A549 (cell line): Measurements from ENCODE around the gene CD2.

Experiments
- CHD2 ChIP-seq: fragments of 150-350 bp; IDR thresholded peaks from 2 replicates; pipeline ENCODE4 v1.6.1; 2014; ENCODE audit warnings: low read length; ENCODE audit not compliant: partially characterized antibody
- MAZ ChIP-seq: fragments of 150-350 bp; IDR thresholded peaks from 2 replicates; pipeline ENCODE4 v1.6.1; 2014; ENCODE audit warnings: antibody characterized with exemption, low read depth, low read length, borderline replicate concordance
- POLR2AphosphoS2 ChIP-seq: conservative IDR thresholded peaks from 2 replicates; pipeline ENCODE4 v1.6.1; 2012; ENCODE audit warnings: low read length, improper control_type of control experiment, inconsistent platforms
- RAD21 ChIP-seq, 2 experiments: fragments of >200 bp in 1 of 2; sonication (Bioruptor Twin) in 1 of 2; formaldehyde crosslinking in 1 of 2; IDR thresholded peaks in 1 of 2; conservative IDR thresholded peaks in 1 of 2; 2 replicates in 1 of 2; 3 replicates in 1 of 2; pipeline ENCODE4 v1.6.1; 2012 to 2018; ENCODE audit warnings: inconsistent platforms in 1 of 2
- RARB ChIP-seq: fragments of 250-450 bp; sonication (Bioruptor Pico); IDR thresholded peaks from 2 replicates; pipeline ENCODE4 v1.8.0; 2021; ENCODE audit warnings: mild to moderate bottlenecking, moderate library complexity
- RFX5 ChIP-seq: fragments of 450-650 bp; IDR thresholded peaks from 2 replicates; pipeline ENCODE4 v1.7.1; 2014; ENCODE audit warnings: antibody characterized with exemption, mild to moderate bottlenecking, moderate library complexity
- SREBF2 ChIP-seq: fragments of 450-650 bp; IDR thresholded peaks from 2 replicates; pipeline ENCODE4 v1.6.1; 2014; ENCODE audit warnings: mild to moderate bottlenecking, moderate library complexity
- TF ChIP-seq, protein P1 (sequence below): fragments of >200 bp; sonication (Bioruptor Twin); formaldehyde crosslinking; IDR thresholded peaks from 3 replicates; pipeline ENCODE4 v1.5.1; 2016
- TF ChIP-seq, protein P2 (sequence below): fragments of 200-600 bp; sonication (generic); IDR thresholded peaks from 2 replicates; pipeline ENCODE4 v1.6.1; 2016; ENCODE audit warnings: antibody characterized with exemption, mild to moderate bottlenecking, moderate library complexity
- TF ChIP-seq, protein P3 (sequence below): fragments of >200 bp; sonication (Bioruptor Twin); formaldehyde crosslinking; IDR thresholded peaks from 3 replicates; pipeline ENCODE4 v1.6.1; 2016

DNA sequence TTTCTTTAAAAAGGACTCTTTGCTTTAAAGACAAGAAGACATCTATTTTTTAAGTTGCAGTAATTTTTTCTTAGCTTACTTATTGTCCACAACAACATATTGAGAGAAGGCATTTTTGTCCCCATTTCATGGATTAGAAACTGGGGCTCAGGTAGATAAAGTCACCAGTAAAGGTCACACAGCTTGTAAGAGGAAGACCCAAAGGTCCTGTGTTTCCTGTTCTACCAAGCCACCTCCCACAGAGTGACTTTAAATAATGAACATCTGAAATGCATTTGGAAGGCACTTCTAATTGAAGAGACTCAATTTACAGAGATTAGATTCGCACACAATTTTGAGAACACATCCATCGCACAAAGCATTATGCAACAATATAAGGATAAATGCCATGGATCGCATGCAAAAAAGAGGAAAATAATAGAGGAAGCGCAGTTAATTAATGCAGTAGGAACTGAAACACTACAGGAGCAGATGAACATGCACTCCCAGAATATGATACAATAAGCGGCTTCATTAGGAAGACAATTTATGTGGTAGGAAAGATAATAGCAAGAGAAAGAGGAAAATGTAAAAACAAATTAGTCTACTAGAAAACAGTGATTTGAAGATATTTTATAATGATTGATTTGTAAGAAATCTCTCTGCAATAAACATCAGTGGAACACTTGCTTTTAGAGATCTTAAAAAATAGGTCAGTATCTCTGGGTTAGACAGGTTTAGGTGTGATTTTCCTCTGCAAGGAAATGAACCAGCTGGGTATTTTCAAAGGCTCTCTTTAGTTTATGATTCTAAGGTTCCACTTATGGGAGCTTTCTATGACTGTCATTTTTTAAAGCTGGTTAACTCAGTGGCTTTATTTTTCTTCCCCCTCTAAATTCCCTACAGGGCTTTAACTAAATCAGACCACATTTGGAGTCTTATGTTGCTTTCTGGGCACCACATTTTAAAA is 27.1 kb upstream of the CD2 start:
- TF ChIP-seq POLR2AphosphoS2 (no peak), MAZ (no peak), CHD2 (no peak), RAD21 (conservative IDR thresholded peaks at IDR 0.05 in 1 of 2, IDR thresholded peaks at IDR 0.05 in 1 of 2) (no peak), SREBF2 (no peak), RARB (CRISPR knock-in tag) (no peak), RFX5 (no peak)
- TF ChIP-seq, protein P1, sequence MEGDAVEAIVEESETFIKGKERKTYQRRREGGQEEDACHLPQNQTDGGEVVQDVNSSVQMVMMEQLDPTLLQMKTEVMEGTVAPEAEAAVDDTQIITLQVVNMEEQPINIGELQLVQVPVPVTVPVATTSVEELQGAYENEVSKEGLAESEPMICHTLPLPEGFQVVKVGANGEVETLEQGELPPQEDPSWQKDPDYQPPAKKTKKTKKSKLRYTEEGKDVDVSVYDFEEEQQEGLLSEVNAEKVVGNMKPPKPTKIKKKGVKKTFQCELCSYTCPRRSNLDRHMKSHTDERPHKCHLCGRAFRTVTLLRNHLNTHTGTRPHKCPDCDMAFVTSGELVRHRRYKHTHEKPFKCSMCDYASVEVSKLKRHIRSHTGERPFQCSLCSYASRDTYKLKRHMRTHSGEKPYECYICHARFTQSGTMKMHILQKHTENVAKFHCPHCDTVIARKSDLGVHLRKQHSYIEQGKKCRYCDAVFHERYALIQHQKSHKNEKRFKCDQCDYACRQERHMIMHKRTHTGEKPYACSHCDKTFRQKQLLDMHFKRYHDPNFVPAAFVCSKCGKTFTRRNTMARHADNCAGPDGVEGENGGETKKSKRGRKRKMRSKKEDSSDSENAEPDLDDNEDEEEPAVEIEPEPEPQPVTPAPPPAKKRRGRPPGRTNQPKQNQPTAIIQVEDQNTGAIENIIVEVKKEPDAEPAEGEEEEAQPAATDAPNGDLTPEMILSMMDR = no peak
- TF ChIP-seq, protein P2, sequence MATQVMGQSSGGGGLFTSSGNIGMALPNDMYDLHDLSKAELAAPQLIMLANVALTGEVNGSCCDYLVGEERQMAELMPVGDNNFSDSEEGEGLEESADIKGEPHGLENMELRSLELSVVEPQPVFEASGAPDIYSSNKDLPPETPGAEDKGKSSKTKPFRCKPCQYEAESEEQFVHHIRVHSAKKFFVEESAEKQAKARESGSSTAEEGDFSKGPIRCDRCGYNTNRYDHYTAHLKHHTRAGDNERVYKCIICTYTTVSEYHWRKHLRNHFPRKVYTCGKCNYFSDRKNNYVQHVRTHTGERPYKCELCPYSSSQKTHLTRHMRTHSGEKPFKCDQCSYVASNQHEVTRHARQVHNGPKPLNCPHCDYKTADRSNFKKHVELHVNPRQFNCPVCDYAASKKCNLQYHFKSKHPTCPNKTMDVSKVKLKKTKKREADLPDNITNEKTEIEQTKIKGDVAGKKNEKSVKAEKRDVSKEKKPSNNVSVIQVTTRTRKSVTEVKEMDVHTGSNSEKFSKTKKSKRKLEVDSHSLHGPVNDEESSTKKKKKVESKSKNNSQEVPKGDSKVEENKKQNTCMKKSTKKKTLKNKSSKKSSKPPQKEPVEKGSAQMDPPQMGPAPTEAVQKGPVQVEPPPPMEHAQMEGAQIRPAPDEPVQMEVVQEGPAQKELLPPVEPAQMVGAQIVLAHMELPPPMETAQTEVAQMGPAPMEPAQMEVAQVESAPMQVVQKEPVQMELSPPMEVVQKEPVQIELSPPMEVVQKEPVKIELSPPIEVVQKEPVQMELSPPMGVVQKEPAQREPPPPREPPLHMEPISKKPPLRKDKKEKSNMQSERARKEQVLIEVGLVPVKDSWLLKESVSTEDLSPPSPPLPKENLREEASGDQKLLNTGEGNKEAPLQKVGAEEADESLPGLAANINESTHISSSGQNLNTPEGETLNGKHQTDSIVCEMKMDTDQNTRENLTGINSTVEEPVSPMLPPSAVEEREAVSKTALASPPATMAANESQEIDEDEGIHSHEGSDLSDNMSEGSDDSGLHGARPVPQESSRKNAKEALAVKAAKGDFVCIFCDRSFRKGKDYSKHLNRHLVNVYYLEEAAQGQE = no peak
- TF ChIP-seq, protein P3, sequence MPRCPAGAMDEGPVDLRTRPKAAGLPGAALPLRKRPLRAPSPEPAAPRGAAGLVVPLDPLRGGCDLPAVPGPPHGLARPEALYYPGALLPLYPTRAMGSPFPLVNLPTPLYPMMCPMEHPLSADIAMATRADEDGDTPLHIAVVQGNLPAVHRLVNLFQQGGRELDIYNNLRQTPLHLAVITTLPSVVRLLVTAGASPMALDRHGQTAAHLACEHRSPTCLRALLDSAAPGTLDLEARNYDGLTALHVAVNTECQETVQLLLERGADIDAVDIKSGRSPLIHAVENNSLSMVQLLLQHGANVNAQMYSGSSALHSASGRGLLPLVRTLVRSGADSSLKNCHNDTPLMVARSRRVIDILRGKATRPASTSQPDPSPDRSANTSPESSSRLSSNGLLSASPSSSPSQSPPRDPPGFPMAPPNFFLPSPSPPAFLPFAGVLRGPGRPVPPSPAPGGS = no peak
